B cell (primary cell): Measurements from ENCODE around the gene CDC37L1. TPM values are rescaled to one million over a fixed set of nuclear protein-coding genes. Genes with fewer than 3 reads are reported as not detected.

Source experiments
- ATAC-seq: fragments of 200-7000 bp; cut with Tn5 transposase; one replicate; pipeline ENCODE4 v1.10.0; 2021; ENCODE audit warnings: low read depth, mild to moderate bottlenecking, moderate number of reproducible peaks, moderate library complexity
- CTCF ChIA-PET: fragments of 350-600 bp; sonication (Branson Sonifier 250); formaldehyde crosslinking; loops from one replicate; lab custom pipeline; 2021; ENCODE audit warnings: antibody characterized with exemption, inconsistent platforms; lab: Charles Lee
- POLR2A ChIA-PET: fragments of 350-600 bp; sonication (Branson Sonifier 250); formaldehyde crosslinking; loops from one replicate; lab custom pipeline; 2021; ENCODE audit warnings: antibody characterized with exemption; lab: Charles Lee
- DNase-seq: peaks from one replicate; pipeline ENCODE4 v3.0.0; 2013
- H2AFZ ChIP-seq: 2 replicates; pipeline ENCODE4 v1.6.1; 2012; ENCODE audit warnings: mild to moderate bottlenecking, low read depth, low read length; ENCODE audit not compliant: insufficient read depth, poor library complexity, severe bottlenecking
- H3K27ac ChIP-seq, 2 donors: 1 replicate in 1 of 2; 2 replicates in 1 of 2; pipeline ENCODE4 v1.5.1; 2012 to 2013; ENCODE audit warnings: low read length in 2 of 2, mild to moderate bottlenecking in 2 of 2, moderate library complexity in 1 of 2
- H3K27me3 ChIP-seq, 4 experiments: fragments of 200-600 bp in 1 of 4; sonication (generic) in 1 of 4; replicated peaks in 1 of 4; 1 replicate in 2 of 4; 2 replicates in 2 of 4; pipeline versions ENCODE4 v1.6.1 to v1.7.0; 2013 to 2016; ENCODE audit warnings: low read length in 3 of 4, mild to moderate bottlenecking in 2 of 4, mixed read lengths in 1 of 4, moderate library complexity in 1 of 4; ENCODE audit not compliant: insufficient read depth in 4 of 4, control insufficient read depth in 3 of 4; ENCODE audit errors: control extremely low read depth in 1 of 4
- H3K36me3 ChIP-seq, 2 experiments: replicated peaks in 1 of 2; 1 replicate in 1 of 2; 2 replicates in 1 of 2; pipeline versions ENCODE4 v1.6.1 to v1.7.1; 2013; ENCODE audit warnings: low read length in 1 of 2; ENCODE audit not compliant: insufficient read depth in 2 of 2, control insufficient read depth in 1 of 2; ENCODE audit errors: control extremely low read depth in 1 of 2, extremely low read depth in 1 of 2
- H3K4me1 ChIP-seq, 2 donors: fragments of 200-600 bp in 1 of 2; sonication (generic) in 1 of 2; 1 replicate in 1 of 2; 2 replicates in 1 of 2; pipeline versions ENCODE4 v1.5.1 to v1.6.1; 2013 to 2017; ENCODE audit warnings: low read length in 2 of 2; ENCODE audit not compliant: control insufficient read depth in 2 of 2, insufficient read depth in 2 of 2
- H3K4me2 ChIP-seq: replicated peaks from 2 replicates; pipeline ENCODE3; 2012; ENCODE audit warnings: mild to moderate bottlenecking, low read depth, low read length; ENCODE audit not compliant: poor library complexity, severe bottlenecking
- H3K4me3 ChIP-seq, 5 experiments: fragments of 200-600 bp in 1 of 5; sonication (generic) in 1 of 5; 1 replicate in 3 of 5; 2 replicates in 2 of 5; pipeline versions ENCODE4 v1.5.1 to v1.7.0; 2011 to 2016; ENCODE audit warnings: low read length in 4 of 5, mild to moderate bottlenecking in 4 of 5, low read depth in 2 of 5, control low read depth in 1 of 5, moderate library complexity in 1 of 5; ENCODE audit not compliant: insufficient read depth in 1 of 5; ENCODE audit errors: control extremely low read depth in 1 of 5, extremely low read depth in 1 of 5
- H3K79me2 ChIP-seq: fragments of 200-600 bp; sonication (generic); one replicate; pipeline ENCODE4 v1.6.0; 2016; ENCODE audit warnings: low read length; ENCODE audit not compliant: control insufficient read depth, insufficient read depth
- H3K9ac ChIP-seq: fragments of 200-600 bp; sonication (generic); 2 replicates; pipeline ENCODE4 v1.6.1; 2017; ENCODE audit warnings: mild to moderate bottlenecking, low read length, moderate library complexity
- H3K9me3 ChIP-seq, 3 donors: one replicate each; pipeline versions ENCODE4 v1.6.1 to v1.7.1; 2013; ENCODE audit warnings: low read length in 2 of 3; ENCODE audit not compliant: control insufficient read depth in 2 of 3, insufficient read depth in 1 of 3; ENCODE audit errors: control extremely low read depth in 1 of 3
- H4K20me1 ChIP-seq: 2 replicates; pipeline ENCODE4 v1.6.0; 2012; ENCODE audit warnings: mild to moderate bottlenecking, low read length; ENCODE audit not compliant: insufficient read depth, control insufficient read depth, poor library complexity, severe bottlenecking
- H3K27ac Mint-ChIP-seq: one replicate; pipeline ENCODE4 v1.8.0; 2021; ENCODE audit warnings: mixed read lengths
- H3K27me3 Mint-ChIP-seq: one replicate; pipeline ENCODE4 v1.8.0; 2021; ENCODE audit warnings: mixed read lengths
- H3K4me1 Mint-ChIP-seq: one replicate; pipeline ENCODE4 v1.8.0; 2021; ENCODE audit warnings: mixed read lengths
- H3K4me3 Mint-ChIP-seq: one replicate; pipeline ENCODE4 v1.8.0; 2021; ENCODE audit warnings: mixed read lengths
- H3K9me3 Mint-ChIP-seq: one replicate; pipeline ENCODE4 v1.8.0; 2022; ENCODE audit warnings: mixed read lengths; ENCODE audit not compliant: insufficient read depth
- CTCF ChIP-seq: fragments of 200-600 bp; IDR thresholded peaks from one replicate; pipeline ENCODE4 v1.8.0; 2022; ENCODE audit warnings: antibody characterized with exemption, mild to moderate bottlenecking
- EZH2 ChIP-seq: IDR thresholded peaks from 2 replicates; pipeline ENCODE4 v1.6.1; 2012; ENCODE audit warnings: borderline replicate concordance, low read depth, mild to moderate bottlenecking, moderate library complexity, low read length; ENCODE audit not compliant: insufficient read depth, poor library complexity, severe bottlenecking
- WGBS: methylation state at CpG from one replicate; pipeline ENCODE4 v1.1.5; 2013; ENCODE audit warnings: missing lambda C conversion rate; ENCODE audit not compliant: insufficient coverage; 5-methylcytosine and 5-hydroxymethylcytosine counted together
- intact Hi-C: fragments of 100-400 bp; cut with micrococcal nuclease; formaldehyde crosslinking; loops from one replicate; pipeline ENCODE4 v1.10.0; 2022
- polyA plus RNA-seq: library from polyadenylated mRNA; depleted of rRNA; stranded (reverse); fragments of >200 nt; gene quantifications from 2 replicates; pipeline ENCODE4 v1.2.3, GENCODE V29; 2012
- total RNA-seq, 2 donors: library from RNA; stranded (reverse); fragments of 120-200 nt in 1 of 2; gene quantifications; 1 replicate in 1 of 2; 2 replicates in 1 of 2; pipeline versions ENCODE4 v1.2.3 to v1.2.4, GENCODE V29; 2013 to 2022

Gene CDC37L1
- total and polyA plus RNA-seq, 2 donors (not counting 1 experiment from before 2014, with no cell fraction given) = 3.0 to 16.0 TPM

- peak; percentile 33 for ATAC-seq
- Histone ChIP-seq H3K27ac (no peak within 1 kb of the TSS), H3K79me2 (no peaks in the 10 kb centered on the region), H3K4me1 (peaks cover 48 to 50% of the 10 kb centered on the region in 2 donors), H3K9ac (peak within 1 kb of the TSS; percentile 60), H3K4me3 (peak within 1 kb of the TSS; percentile 2 to 66 (median 41)), H2AFZ (peak within 1 kb of the TSS; percentile 70), H4K20me1 (no peaks in the 10 kb centered on the region), H3K9me3 (peaks cover 0 to 2% (median 0%) of the 10 kb centered on the region in 3 donors), H3K4me2 (peak within 1 kb of the TSS; percentile 82), H3K27me3 (peaks cover 0 to 16% (median 12%) of the 10 kb centered on the region in 4 experiments), H3K36me3 (no peaks in the 10 kb centered on the region)
- ChIA-PET CTCF (interaction anchor here (0.7 to 1.2 kb wide), 4 partner anchors 9 to 284 kb away, joined by 3 to 6 read pairs (median 4); partner anchors contain the start of gene CDC37L1), POLR2A (interaction anchor here (1.0 kb wide), 1 partner anchor 11 kb away, joined by 3 read pairs; no protein-coding TSS in a partner anchor)
- H3K27ac Mint-ChIP-seq = no peak within 1 kb of the TSS
- intact Hi-C loops = no loop called here
- H3K4me1 Mint-ChIP-seq = peaks cover 49% of the 10 kb centered on the region
- H3K27me3 Mint-ChIP-seq = peaks cover 16% of the 10 kb centered on the region
- WGBS = 3% methylated on average over 27 of the region's 36 CpGs
- no peak for TF ChIP-seq CTCF
- TF ChIP-seq EZH2 = no peak
- peak; percentile 58 for DNase-seq
- no peaks in the 10 kb centered on the region for H3K9me3 Mint-ChIP-seq
- H3K4me3 Mint-ChIP-seq = peak within 1 kb of the TSS; percentile 89
Measured at GRCh38 chr9:4666042-4666699, 13.2 kb upstream of the CDC37L1 start, which contains the start of gene SPATA6L. SPATA6L (minus strand) TSS chr9:4666480; CDS start chr9:4666250, 230 bp downstream.

DNA sequence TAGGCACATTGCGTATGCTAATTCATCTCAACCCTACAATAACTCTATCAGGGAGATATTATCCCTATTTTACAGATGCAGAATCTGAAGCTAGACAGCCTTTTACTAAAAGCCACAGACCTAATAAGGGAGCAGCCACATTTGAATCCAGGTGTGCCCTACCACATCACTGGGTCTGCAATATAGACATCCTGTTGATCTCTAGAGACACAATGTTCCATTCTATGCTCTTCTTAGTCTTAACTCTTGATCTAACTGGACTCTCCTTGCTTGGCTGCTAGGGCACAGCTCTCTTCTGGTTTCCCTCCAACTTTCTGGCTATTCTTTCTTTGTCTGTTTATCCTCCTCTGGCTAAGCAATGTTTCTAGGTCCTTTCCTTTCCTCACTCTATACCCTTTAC, 11.7 kb upstream of the CDC37L1 start:
- ATAC-seq (no peak), DNase-seq (no peak)
- H3K4me3 ChIP-seq = no peak overlapping the region
- no peak overlapping the region for H3K4me2 ChIP-seq
- no peaks in the 10 kb centered on the region for H4K20me1 ChIP-seq
- peaks cover 0 to 2% (median 0%) of the 10 kb centered on the region in 3 donors for H3K9me3 ChIP-seq
- Mint-ChIP-seq H3K4me1 (peaks cover 41% of the 10 kb centered on the region), H3K9me3 (no peaks in the 10 kb centered on the region), H3K4me3 (no peak overlapping the region), H3K27ac (no peak overlapping the region), H3K27me3 (peaks cover 16% of the 10 kb centered on the region)
- H3K36me3 ChIP-seq = no peaks in the 10 kb centered on the region
- POLR2A ChIA-PET = no interaction called here
- H3K27ac ChIP-seq = no peak overlapping the region
- H3K79me2 ChIP-seq = no peaks in the 10 kb centered on the region
- no CpG with 5 or more reads among the region's 1 CpG for WGBS
- H2AFZ ChIP-seq = no peak overlapping the region
- peaks cover 0 to 16% (median 12%) of the 10 kb centered on the region in 4 experiments for H3K27me3 ChIP-seq
- H3K9ac ChIP-seq = no peak overlapping the region
- intact Hi-C loops = no loop called here
- no peak for TF ChIP-seq CTCF
- no peak for TF ChIP-seq EZH2
- peaks cover 40 to 43% of the 10 kb centered on the region in 2 donors for H3K4me1 ChIP-seq
- CTCF ChIA-PET = no interaction called here
